GM18907 (cell line): ENCODE results near the gene ANKRD28.

Experiments used
- ATAC-seq: cut with Tn5 transposase; IDR thresholded peaks from one replicate; pipeline ENCODE4 v1.9.1; 2021; ENCODE audit warnings: mild to moderate bottlenecking, moderate library complexity; ENCODE audit not compliant: unreplicated experiment

ANKRD28 gene

DNA sequence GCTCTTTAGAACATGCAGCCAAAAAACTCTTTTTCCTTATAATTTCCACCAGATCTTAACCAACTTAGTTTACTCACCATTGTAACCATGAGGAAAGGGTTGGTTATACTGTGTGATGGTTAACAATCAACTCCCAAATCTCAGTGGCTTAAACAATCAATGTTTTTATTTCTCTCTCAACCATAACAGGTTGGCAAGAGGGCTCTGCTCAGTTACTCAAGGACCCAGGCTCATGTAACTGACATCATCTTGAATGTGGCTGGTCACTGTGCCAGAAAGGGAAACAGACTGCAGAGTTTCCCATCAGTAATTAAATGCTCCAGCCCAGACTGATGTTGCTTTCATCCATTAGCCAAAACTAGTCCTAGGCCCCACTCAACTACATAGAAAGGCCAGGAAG is 69.0 kb downstream of the ANKRD28 start:
- ATAC-seq = no peak

DNA sequence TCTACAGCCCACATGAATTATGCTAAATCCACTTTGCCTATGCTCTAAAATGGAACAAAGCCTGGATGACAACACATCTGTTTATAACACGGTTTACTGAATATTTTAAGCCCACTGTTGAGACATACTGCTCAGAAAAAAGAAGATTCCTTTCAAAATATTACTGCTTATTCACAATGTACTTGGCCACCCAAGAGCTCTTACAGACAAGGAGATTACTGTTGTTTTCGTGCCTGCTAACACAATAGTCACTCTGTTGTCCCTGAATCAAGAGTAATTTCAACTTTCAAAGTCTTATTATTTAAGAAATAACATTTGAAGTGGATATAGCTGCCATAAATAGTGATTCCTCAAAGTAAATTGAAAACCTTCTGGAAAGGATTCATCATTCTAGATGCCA is 70.9 kb downstream of the ANKRD28 start:
- no peak for ATAC-seq

DNA sequence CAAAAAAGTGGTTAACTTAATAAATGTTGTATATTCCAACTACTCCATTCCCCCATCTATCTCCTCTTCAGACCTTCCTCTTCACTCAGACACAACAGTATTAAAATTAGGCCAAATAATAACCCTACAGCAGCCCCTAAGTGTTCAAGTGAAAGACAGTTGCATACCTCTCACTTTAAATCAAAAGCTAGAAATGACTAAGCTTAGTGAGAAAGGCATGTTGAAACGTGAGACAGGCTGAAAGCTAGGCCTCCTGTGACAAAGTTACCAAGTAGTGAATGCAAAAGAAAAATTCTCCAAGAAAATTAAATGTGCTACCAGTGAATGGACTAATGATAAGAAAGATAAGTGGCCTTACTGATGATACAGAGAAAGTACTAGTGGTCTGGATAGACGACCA is 71.7 kb downstream of the ANKRD28 start:
- peak; percentile 83 for ATAC-seq

DNA sequence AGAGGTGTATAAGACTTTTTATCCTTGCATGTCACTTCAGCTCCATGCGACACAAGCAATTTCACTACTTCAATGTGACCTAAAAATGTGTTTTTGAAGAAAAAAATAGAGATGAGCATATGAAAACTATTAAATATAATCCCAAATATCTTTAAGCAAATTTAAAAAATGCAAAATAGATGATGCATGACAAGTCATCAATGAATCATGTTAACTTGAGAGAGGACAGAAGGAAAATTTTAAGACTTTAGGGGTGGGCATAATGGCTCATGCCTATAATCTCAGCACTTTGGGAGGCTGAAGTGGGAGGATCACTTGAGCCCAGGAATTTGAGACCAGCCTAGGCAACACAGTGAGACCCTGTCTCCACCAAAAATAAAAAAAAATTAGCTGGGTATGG is 73.3 kb downstream of the ANKRD28 start:
- ATAC-seq = no peak

DNA sequence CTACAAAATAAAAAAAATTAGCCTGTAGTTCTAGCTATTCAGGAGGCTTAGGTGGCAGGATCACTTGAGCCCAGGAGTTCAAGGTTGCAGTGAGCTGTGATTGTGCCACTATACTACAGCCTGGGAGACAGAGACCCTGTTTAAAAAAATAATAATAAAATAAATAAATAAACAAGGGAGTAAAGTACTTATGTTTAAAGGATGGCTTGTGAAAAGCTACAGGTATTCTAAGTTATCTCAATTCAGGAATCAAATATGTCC is 74.2 kb downstream of the ANKRD28 start:
- no peak for ATAC-seq

DNA sequence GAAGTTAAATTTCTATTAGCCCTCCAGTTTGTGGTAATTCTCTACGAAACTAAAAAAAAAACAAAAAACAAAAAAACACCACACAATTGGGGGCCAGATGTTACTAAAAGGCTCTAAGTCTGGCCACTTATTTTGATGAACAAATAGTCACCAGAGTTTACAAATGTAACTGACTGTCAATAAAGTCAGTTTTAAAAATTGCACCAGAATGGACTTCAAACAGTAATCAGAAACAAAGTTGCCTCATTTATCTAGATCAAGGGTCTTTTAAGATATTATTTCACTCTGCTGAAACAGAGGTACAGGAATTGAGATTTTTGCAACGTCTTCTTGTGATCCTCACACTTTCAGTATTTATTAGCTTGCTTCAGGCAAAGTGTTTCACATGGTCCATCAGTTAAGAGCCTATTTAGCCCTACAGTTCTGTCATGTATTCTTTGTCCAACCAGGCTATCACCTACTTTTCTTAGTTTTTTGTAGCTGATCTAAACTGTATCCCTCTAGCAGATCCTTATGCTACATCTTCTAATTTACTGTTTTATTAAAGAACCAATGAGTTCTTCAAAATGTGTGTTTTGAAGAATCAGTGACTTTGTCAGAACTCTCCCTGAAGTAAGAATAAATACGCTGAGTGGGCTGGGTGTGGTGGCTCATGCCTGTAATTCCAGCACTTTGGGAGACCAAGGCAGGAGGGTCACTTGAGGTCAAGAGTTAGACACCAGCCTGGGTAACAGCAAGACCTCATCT is 74.7 kb downstream of the ANKRD28 start:
- ATAC-seq = no peak

DNA sequence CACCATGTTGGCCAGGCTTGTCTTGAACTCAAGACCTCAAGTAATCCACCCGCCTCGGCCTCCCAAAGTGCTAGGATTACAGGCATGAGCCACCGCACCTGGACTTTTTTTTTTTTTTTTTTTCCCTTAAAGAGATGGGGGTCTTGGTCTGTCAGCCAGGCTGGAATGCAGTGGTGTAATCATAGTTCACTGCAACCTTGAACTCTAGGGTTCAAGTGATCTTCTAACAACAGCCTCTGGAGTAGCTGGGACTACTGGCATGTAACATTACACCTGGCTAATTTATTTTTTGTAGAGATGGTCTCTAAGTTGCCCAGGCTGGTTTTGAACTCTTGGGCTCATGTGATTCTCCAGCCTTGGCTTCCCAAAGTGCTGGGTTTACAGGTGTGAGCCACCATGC is 81.6 kb downstream of the ANKRD28 start:
- ATAC-seq = no peak

DNA sequence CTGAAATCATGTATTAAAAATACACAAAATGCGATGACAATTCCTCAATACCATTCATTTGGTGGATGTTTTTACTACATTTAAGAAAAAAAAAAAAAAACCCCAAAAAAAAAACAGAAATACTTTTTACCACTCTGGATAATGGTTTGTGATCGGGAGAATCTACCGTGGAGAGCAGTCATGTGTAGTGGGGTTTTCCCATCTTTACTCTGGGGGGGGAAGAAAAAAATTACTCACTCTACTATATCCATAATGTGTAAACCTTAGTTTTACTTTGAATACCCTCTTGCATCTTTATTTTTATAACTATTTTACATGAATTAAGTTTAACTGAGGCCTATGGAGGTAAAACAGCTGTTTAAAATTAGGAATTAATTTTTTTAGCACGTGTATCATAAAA is 83.3 kb downstream of the ANKRD28 start:
- no peak for ATAC-seq

DNA sequence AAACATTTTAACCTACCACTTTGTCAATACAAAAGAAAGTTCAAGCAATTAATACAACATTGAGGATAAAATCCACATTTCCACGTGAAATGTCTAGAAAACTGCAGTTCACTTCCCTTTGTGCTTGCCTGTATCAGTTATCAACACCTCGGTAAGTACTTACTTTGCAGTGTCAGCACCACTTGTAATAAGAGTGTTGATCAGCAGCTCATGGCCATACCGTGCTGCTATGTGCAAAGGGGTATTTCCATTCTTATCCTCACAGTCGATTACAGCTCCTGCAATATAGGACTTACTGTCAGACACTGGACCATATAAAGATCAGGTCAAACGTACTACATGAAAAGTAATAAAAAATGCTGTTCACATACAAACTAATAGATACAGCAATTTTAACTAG is 84.4 kb downstream of the ANKRD28 start:
- no peak for ATAC-seq

DNA sequence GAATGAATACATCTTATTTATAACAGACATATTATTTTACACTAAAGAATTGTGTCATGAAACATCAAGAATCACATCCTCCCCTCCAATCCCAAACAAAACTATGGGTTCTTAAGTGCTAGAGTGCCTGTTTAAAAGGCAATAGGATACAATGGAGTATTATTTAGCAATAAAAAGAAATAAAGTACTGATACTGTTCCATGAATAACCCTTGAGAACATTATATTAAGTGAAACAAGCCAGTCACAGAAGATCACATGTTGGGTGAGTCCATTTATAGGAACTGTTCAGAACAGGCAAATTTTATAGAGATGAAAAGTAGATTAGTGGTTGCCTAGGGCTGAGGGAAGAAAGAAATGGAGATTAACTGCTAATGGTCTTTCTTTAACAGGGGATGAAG is 86.5 kb downstream of the ANKRD28 start:
- ATAC-seq = no peak

DNA sequence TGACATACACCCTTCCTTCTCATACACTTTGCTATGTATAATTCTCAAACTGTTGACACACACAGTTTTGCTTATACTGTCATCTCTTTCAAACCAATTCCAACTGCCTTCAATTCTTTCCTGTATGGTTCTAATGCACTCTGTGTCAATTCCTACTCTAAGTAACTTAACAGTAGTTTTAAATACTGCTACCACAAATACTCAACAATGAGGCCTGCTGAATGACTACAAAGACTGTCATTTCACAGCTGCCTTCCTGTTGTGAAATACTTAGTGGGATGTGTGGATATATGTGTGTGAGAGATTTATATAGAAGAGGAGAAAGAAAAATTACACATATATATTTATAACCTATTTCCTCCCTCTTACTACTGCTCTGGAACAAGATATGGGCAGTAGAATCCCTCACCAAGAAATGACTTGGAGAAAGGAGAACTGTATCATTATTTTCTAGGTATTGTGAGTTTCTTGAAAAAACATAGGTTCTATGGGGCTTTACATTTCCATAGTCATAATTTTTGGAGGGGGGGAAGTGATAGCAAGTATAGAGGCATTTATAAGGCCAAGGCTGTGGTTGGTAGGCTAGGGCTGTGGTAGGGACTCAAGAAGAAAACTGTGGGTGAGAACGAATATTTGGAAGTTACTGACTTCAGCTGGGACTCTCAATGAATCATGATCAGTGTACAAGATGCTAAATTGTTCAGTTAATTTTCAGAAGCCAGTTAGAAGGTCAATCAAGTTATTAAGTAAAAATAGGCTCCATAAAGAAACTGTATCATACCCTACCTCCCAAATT is 88.7 kb downstream of the ANKRD28 start:
- no peak for ATAC-seq

DNA sequence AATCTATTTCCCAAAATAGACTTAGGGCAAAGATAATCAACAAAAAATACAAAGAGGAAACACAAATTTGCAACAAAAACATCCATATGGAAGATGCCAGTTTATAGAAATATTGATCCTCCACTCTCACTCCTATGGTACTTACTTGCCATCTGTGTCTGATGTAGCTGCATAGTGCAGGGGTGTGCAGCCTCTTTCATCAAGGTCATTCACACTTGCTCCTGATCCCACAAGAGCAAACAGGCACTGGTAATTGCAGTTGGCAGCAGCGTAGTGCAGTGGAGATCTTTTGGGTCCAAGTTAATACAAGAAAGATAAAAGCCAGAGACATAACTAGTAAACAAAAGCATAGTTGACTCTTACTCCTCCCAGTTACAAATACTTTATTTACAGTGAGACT is 90.0 kb downstream of the ANKRD28 start:
- ATAC-seq = no peak

DNA sequence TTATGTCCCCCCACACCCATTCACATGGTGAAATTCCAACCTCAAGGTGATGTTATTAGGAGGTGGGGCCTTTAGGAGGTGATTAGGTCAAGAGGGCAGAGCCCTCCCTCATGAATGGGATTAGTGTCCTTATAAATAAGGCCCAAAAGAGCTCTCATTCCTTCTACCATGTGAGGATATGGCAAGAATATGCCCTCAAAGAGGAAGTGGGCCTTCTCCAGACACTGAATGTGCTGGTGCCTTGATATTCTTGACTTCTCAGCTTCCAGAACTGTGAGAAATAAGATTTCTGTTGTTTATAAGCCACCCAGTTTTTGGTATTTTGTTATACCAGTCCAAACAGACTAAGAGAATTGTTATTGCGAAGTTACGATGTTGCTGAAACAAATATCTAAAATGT is 94.4 kb downstream of the ANKRD28 start:
- ATAC-seq = no peak

DNA sequence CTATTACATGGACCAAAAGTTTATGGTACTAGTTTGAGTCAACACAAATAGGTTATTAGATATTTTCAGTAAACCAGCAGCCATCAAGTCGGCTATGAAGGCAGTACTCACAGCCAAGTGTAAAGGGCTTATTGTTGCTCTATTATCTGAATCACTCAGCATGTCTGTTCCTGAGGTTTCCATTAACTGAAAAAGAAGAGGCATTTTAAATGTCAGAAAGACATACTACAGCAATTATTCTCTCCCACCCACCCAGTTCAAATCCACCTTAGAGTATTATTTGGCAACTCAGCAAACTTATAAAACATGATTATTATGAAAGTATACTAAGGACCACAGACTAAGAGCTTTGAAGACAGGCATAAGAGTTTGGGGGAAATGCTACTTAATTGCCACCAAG is 103.2 kb downstream of the ANKRD28 start:
- no peak for ATAC-seq

DNA sequence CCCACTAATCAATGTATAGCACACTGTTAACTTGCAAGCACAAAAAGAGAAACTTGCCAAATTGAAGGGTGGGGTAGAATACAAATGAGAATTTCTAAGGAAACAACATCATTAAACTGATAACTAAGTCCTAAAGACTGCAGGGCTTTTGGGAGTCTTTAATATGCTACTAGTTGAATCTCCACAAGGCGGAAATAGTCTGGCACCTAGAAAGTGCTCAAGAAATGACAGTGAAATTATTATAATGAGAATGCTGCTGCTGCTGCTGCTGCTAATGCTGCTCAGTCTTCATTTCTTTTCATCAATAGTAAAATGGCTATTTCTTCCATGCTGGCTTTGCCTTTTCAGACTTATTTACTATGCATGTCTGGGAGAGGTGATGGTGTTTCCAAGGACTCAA is 104.4 kb downstream of the ANKRD28 start:
- ATAC-seq = no peak

DNA sequence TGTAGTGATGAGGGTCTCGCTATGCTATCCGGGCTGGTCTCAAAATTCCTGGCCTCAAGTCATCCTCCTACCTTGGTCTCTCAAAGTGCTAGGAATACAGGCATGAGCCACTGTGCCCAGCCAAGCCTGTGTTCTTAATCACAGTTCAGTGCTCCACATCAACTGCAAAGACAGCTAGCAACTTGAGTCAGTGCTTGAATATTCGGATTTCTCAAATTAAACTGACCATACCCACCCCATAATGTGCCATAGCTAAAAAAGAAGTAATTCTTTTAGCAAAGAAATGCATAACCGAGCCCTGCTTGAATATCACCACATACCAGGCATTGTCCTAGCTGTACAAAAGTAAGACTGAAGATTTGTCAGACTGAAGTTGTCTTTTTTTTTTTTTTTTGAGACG is 107.0 kb downstream of the ANKRD28 start:
- no peak for ATAC-seq

DNA sequence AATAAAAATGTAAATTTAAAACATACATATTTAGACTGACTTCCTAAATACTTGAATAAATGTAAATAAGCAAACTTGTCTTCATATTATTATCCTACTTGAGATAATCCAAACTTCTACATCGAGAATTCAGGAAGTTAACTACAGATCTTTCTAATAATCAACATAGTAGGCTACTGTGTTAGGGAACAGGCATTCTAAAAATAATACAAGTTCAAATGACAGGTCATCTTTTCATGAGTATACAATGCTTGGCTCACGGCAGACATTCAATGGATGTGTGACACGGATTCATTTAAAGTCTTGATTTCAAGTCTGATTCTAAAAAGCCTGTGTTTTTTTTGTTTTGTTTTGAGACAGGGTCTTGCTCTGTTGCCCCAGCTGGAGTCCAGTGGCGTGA is 107.5 kb downstream of the ANKRD28 start:
- ATAC-seq = no peak

DNA sequence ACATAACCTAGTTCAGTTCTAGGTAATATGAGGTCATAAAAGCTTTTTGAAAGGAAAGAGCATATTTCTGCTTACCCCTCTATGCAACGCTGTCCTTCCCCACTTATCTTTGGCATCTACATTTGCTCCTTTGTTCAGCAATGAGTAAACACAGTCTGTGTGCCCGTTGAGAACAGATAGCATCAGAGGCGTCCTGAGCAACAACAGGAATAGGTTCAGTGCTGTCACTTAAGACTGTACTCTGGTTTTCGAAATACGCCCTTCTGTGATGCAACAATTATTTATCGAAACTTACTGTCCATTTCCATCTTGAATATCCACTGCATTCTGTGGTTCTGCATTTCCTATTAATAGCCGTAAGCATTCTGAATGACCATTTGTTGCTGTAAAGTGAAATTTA is 111.9 kb downstream of the ANKRD28 start:
- no peak for ATAC-seq

DNA sequence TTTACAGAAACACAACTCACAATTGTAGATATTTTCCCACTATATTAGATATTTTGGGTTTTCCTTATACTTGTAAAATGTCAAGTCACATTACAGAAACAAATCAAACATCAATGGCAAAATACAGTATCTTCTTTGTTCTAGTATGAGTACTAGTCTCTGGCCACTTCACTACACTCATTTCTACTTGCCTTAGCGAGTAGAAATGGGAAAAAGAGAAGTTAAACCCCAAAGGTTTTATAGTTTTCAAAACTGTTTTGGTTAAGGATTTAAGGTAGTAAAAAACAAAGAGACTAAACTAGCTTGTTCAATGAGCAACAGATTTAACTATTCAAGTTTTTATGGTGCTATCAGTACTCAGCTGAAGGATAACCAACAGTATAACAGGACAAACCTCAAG is 114.5 kb downstream of the ANKRD28 start:
- ATAC-seq = no peak

DNA sequence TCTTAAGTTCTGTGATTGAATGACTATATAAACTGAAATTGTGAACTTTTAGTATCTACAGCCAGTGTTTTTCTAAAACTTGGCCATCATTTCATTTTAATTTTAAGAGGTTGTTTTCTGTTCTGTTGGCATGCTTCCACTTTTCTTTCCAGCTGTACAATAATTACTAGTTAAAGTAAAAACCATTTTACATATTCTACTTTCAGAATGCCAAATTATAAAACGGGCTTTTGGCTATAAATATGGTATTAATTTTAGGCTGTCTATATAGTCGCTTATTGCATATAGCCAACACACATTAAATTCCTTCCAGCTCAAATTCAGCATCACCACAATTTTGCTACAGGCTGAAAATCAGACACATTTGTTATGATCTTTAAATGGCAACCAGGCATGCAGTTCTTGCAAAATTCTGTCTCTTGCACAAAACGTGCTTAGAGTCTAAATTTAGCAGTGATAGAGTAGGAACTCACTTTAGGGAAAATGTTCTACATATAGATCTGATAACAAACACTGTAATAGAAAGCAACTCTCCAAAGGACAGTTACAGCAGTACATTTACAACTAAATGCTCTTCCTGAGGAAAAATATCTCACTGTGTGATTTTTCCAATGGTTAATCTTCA is 115.1 kb downstream of the ANKRD28 start:
- no peak for ATAC-seq

DNA sequence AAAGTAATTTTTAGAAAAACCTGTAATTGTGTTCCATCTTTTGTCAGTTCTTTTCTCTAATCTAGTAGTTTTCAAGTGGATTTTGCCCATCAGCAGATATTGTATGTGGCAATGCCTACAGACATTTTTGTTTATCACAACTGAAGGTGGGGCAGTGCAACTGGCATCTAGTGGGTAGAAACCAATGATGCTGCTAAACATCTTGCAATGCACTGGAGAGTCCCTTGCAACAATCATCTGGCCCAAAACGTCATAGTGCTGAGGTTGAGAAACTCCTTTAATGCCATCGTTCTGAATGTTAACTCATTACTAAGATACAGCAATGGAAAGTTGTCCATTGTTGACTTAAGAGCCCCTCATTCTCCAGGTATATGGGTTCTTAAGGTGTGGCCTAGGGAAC is 116.1 kb downstream of the ANKRD28 start:
- ATAC-seq = no peak

DNA sequence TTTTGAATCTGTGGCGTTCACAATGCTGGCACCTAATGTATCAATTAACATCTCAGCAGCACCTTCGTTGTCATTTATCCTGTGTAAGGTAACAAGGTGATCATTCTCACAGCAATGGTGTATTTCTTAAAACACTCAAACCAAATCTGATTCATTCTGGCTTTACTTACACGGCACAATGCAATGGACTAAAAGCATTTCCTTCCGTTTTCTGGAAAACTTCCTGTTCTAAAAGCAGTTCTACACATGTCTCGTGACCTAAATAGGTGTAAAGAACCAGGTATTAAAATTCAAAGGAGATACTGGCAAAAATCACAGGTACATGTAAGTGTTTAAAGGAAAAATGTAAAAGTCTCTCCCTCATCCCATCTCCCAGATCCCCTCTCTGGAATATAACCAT is 118.5 kb downstream of the ANKRD28 start:
- ATAC-seq = no peak
